H9 (cell line): Measurements from ENCODE around the gene UBE2A. TPM values are rescaled to one million over a fixed set of nuclear protein-coding genes. Genes with fewer than 3 reads are reported as not detected.

ENCODE experiments used
- DNase-seq: peaks from one replicate; pipeline ENCODE4 v3.0.0-alpha.2; 2017
- H2AFZ ChIP-seq: one replicate; pipeline ENCODE4 v1.6.1; 2013; ENCODE audit warnings: mild to moderate bottlenecking, low read length, control low read depth, moderate library complexity
- H2AK5ac ChIP-seq: 2 replicates; pipeline ENCODE4 v1.6.1; 2013; ENCODE audit warnings: low read length, control low read depth, mixed read lengths; ENCODE audit not compliant: insufficient read length
- H2BK120ac ChIP-seq: one replicate; pipeline ENCODE4 v1.6.1; 2013; ENCODE audit warnings: low read depth, mild to moderate bottlenecking, low read length, control low read depth, inconsistent platforms; ENCODE audit not compliant: poor library complexity, severe bottlenecking
- H2BK12ac ChIP-seq: 2 replicates; pipeline ENCODE4 v1.6.1; 2013; ENCODE audit warnings: low read length, control low read depth, mixed read lengths, low read depth; ENCODE audit not compliant: insufficient read length
- H2BK15ac ChIP-seq: 2 replicates; pipeline ENCODE4 v1.6.1; 2013; ENCODE audit warnings: low read depth, low read length, control low read depth
- H2BK20ac ChIP-seq: one replicate; pipeline ENCODE4 v1.6.1; 2013; ENCODE audit warnings: low read depth, mild to moderate bottlenecking, low read length, control low read depth, inconsistent platforms; ENCODE audit not compliant: poor library complexity, severe bottlenecking
- H2BK5ac ChIP-seq: 2 replicates; pipeline ENCODE4 v1.6.1; 2013; ENCODE audit warnings: low read length, control low read depth, mixed read lengths; ENCODE audit not compliant: insufficient read length
- H3K14ac ChIP-seq: 2 replicates; pipeline ENCODE4 v1.6.1; 2013; ENCODE audit warnings: low read length, control low read depth; ENCODE audit not compliant: insufficient read depth
- H3K18ac ChIP-seq: 2 replicates; pipeline ENCODE4 v1.6.1; 2013; ENCODE audit warnings: low read depth, mild to moderate bottlenecking, mixed read lengths, low read length, control low read depth; ENCODE audit not compliant: insufficient read length
- H3K23ac ChIP-seq: 2 replicates; pipeline ENCODE4 v1.6.1; 2013; ENCODE audit warnings: low read length, control low read depth, mixed read lengths, low read depth; ENCODE audit not compliant: insufficient read length
- H3K23me2 ChIP-seq: 2 replicates; pipeline ENCODE4 v1.6.1; 2013; ENCODE audit warnings: low read depth, mild to moderate bottlenecking, mixed read lengths, low read length, control low read depth; ENCODE audit not compliant: insufficient read length, poor library complexity, severe bottlenecking
- H3K27ac ChIP-seq: 2 replicates; pipeline ENCODE4 v1.5.1; 2013; ENCODE audit warnings: low read length, control low read depth, mixed read lengths, low read depth; ENCODE audit not compliant: insufficient read length
- H3K27me3 ChIP-seq: 2 replicates; pipeline ENCODE4 v1.6.1; 2013; ENCODE audit warnings: low read length, control low read depth, inconsistent platforms; ENCODE audit not compliant: insufficient read depth
- H3K4ac ChIP-seq: 2 replicates; pipeline ENCODE4 v1.6.1; 2013; ENCODE audit warnings: low read depth, mild to moderate bottlenecking, control low read depth, inconsistent platforms, low read length, moderate library complexity
- H3K4me1 ChIP-seq: 2 replicates; pipeline ENCODE4 v1.6.1; 2013; ENCODE audit warnings: low read length, control low read depth, inconsistent platforms; ENCODE audit not compliant: insufficient read depth
- H3K4me2 ChIP-seq: 2 replicates; pipeline ENCODE4 v1.6.1; 2013; ENCODE audit warnings: low read length, control low read depth, mixed read lengths; ENCODE audit not compliant: insufficient read length, insufficient read depth
- H3K56ac ChIP-seq: 2 replicates; pipeline ENCODE4 v1.6.1; 2013; ENCODE audit warnings: low read depth, mild to moderate bottlenecking, mixed read lengths, low read length, control low read depth; ENCODE audit not compliant: insufficient read length
- H3K79me1 ChIP-seq: 2 replicates; pipeline ENCODE4 v1.6.1; 2013; ENCODE audit warnings: low read depth, mild to moderate bottlenecking, moderate library complexity, low read length, control low read depth, inconsistent platforms; ENCODE audit not compliant: insufficient read depth, poor library complexity, severe bottlenecking
- H3K79me2 ChIP-seq: 2 replicates; pipeline ENCODE4 v1.6.1; 2013; ENCODE audit warnings: low read length, control low read depth, inconsistent platforms; ENCODE audit not compliant: insufficient read depth
- H3K9ac ChIP-seq: 2 replicates; pipeline ENCODE4 v1.6.1; 2013; ENCODE audit warnings: low read length, control low read depth, mixed read lengths; ENCODE audit not compliant: insufficient read length; ENCODE audit errors: extremely low read depth
- H3K9me3 ChIP-seq: one replicate; pipeline ENCODE4 v1.6.1; 2013; ENCODE audit warnings: low read depth, low read length, inconsistent platforms; ENCODE audit not compliant: control insufficient read depth
- H3T11ph ChIP-seq: one replicate; pipeline ENCODE4 v1.6.1; 2013; ENCODE audit warnings: mild to moderate bottlenecking, low read length, control low read depth, inconsistent platforms
- H4K20me1 ChIP-seq: one replicate; pipeline ENCODE4 v1.6.1; 2013; ENCODE audit not compliant: control insufficient read depth, insufficient read length, insufficient read depth
- H4K5ac ChIP-seq: 2 replicates; pipeline ENCODE4 v1.6.1; 2013; ENCODE audit warnings: low read depth, mild to moderate bottlenecking, mixed read lengths, low read length, control low read depth; ENCODE audit not compliant: insufficient read length
- H4K8ac ChIP-seq: replicated peaks from 2 replicates; pipeline ENCODE4 v1.6.1; 2013; ENCODE audit warnings: low read length, control low read depth, mixed read lengths, low read depth; ENCODE audit not compliant: insufficient read length
- H4K91ac ChIP-seq: 2 replicates; pipeline ENCODE4 v1.6.1; 2013; ENCODE audit warnings: low read depth, mild to moderate bottlenecking, moderate library complexity, mixed read lengths, low read length, control low read depth; ENCODE audit not compliant: insufficient read length
- H3K27ac Mint-ChIP-seq, 3 experiments: 2 replicates in 2 of 3; 3 replicates in 1 of 3; pipeline ENCODE4 v1.8.0; 2020 to 2021; ENCODE audit warnings: mixed read lengths in 3 of 3, mild to moderate bottlenecking in 1 of 3, moderate library complexity in 1 of 3
- H3K27me3 Mint-ChIP-seq: 2 replicates; pipeline ENCODE4 v1.8.0; 2021; ENCODE audit warnings: low read depth, mild to moderate bottlenecking, moderate library complexity, mixed read lengths
- H3K36me3 Mint-ChIP-seq, 3 experiments: 2 replicates in 2 of 3; 3 replicates in 1 of 3; pipeline ENCODE4 v1.8.0; 2020 to 2021; ENCODE audit warnings: low read depth in 3 of 3, mixed read lengths in 3 of 3; ENCODE audit not compliant: insufficient read depth in 1 of 3
- H3K4me1 Mint-ChIP-seq, 2 experiments: 2 replicates each; pipeline ENCODE4 v1.8.0; 2020; ENCODE audit warnings: mixed read lengths in 2 of 2
- H3K4me3 Mint-ChIP-seq, 2 experiments: 2 replicates in 1 of 2; 3 replicates in 1 of 2; pipeline ENCODE4 v1.8.0; 2020 to 2021; ENCODE audit warnings: mild to moderate bottlenecking in 2 of 2, mixed read lengths in 2 of 2, moderate library complexity in 1 of 2
- H3K9me3 Mint-ChIP-seq, 2 experiments: 2 replicates in 1 of 2; 3 replicates in 1 of 2; pipeline ENCODE4 v1.8.0; 2020; ENCODE audit warnings: mild to moderate bottlenecking in 2 of 2, mixed read lengths in 2 of 2, moderate library complexity in 1 of 2
- CTCF ChIP-seq: fragments of 200-600 bp; sonication (generic); conservative IDR thresholded peaks from 3 replicates; pipeline ENCODE4 v1.8.0; 2021; ENCODE audit warnings: antibody characterized with exemption, mild to moderate bottlenecking
- WGBS: extraction: QIAGEN DNeasy Blood & Tissue Kit; methylation state at CpG from one replicate; pipeline ENCODE4 v1.1.7; 2013; ENCODE audit warnings: missing lambda C conversion rate, low lambda C conversion rate, mixed read lengths; ENCODE audit not compliant: insufficient read length; ENCODE audit errors: extremely low coverage; 5-methylcytosine and 5-hydroxymethylcytosine counted together
- total RNA-seq: library from RNA; stranded (reverse); gene quantifications from 2 replicates; pipeline ENCODE4 v1.2.1, GENCODE V29; 2021

UBE2A gene
- total RNA-seq, 1 experiment from 2014 or later = 54.7 TPM

- H3K4me2 ChIP-seq = no peak overlapping the region
- H4K91ac ChIP-seq = no peak overlapping the region
- Mint-ChIP-seq H3K27me3 (no peaks in the 10 kb centered on the region; the same call in none of the 2 replicates), H3K4me1 (peaks cover 0 to 5% of the 10 kb centered on the region in 2 experiments; a peak in 1 of 4 replicates), H3K36me3 (peaks cover 2 to 13% (median 6%) of the 10 kb centered on the region in 3 experiments; a peak in 5 of 7 replicates), H3K9me3 (peaks cover 62 to 79% of the 10 kb centered on the region in 2 experiments), H3K4me3 (no peak overlapping the region), H3K27ac (no peak overlapping the region)
- WGBS = no CpG with 5 or more reads among the region's 6 CpGs
- no peak overlapping the region for H3K14ac ChIP-seq
- no peak overlapping the region for H3K18ac ChIP-seq
- no peak overlapping the region for H4K8ac ChIP-seq
- no peak overlapping the region for H2BK120ac ChIP-seq
- H2AK5ac ChIP-seq = no peak overlapping the region
- H2BK12ac ChIP-seq = no peak overlapping the region
- no peak overlapping the region for H3K56ac ChIP-seq
- H3K4ac ChIP-seq = no peak overlapping the region
- no peak overlapping the region for H3K9ac ChIP-seq
- no peak overlapping the region for H3K23ac ChIP-seq
- H3K27me3 ChIP-seq = no peaks in the 10 kb centered on the region
- DNase-seq = no peak
- no peaks in the 10 kb centered on the region for H3K79me1 ChIP-seq
- H2BK5ac ChIP-seq = no peak overlapping the region
- H3T11ph ChIP-seq = no peak overlapping the region
- H3K23me2 ChIP-seq = peaks cover 10% of the 10 kb centered on the region
- no peak overlapping the region for H2AFZ ChIP-seq
- no peaks in the 10 kb centered on the region for H4K20me1 ChIP-seq
- no peak overlapping the region for H4K5ac ChIP-seq
- H3K4me1 ChIP-seq = no peaks in the 10 kb centered on the region
- H3K9me3 ChIP-seq = peaks cover 16% of the 10 kb centered on the region
- H2BK20ac ChIP-seq = no peak overlapping the region
- no peak for TF ChIP-seq CTCF
- no peaks in the 10 kb centered on the region for H3K79me2 ChIP-seq
- no peak overlapping the region for H3K27ac ChIP-seq
- no peak overlapping the region for H2BK15ac ChIP-seq
Observed at GRCh38 chrX:119570351-119570835, 4.0 kb upstream of the UBE2A start.
